Psoas muscle (tissue), 8 donors: ENCODE measurements around the gene KIF7. TPM values are rescaled to one million over a fixed set of nuclear protein-coding genes. Genes with fewer than 3 reads are reported as not detected.
A peak's percentile ranks its signal among the peaks of the same experiment; 100 is the strongest.

Experiments
- ATAC-seq, 4 donors: fragments of 200-7000 bp; cut with Tn5 transposase; one replicate each; pipeline ENCODE4 v1.9.1; 2020; ENCODE audit warnings: moderate library complexity in 3 of 4, mild to moderate bottlenecking in 2 of 4
- DNase-seq, 2 donors: peaks; one replicate each; pipeline ENCODE4 v3.0.0-alpha.2; 2020
- H3K27ac ChIP-seq: fragments of 200-600 bp; one replicate; pipeline ENCODE4 v1.8.0; 2022
- H3K27me3 ChIP-seq, 3 donors: fragments of 200-600 bp in 1 of 3; one replicate each; pipeline versions ENCODE4 v1.6.1 to v1.8.0; 2013 to 2022; ENCODE audit warnings: low read length in 2 of 3, mild to moderate bottlenecking in 2 of 3, moderate library complexity in 1 of 3; ENCODE audit not compliant: insufficient read depth in 3 of 3
- H3K36me3 ChIP-seq, 2 donors: fragments of 200-600 bp in 1 of 2; one replicate each; pipeline versions ENCODE4 v1.6.1 to v1.8.0; 2013 to 2022; ENCODE audit warnings: low read depth in 1 of 2, mild to moderate bottlenecking in 1 of 2, moderate library complexity in 1 of 2; ENCODE audit not compliant: insufficient read depth in 1 of 2
- H3K4me1 ChIP-seq: fragments of 200-600 bp; one replicate; pipeline ENCODE4 v1.8.0; 2022
- H3K4me3 ChIP-seq: fragments of 200-600 bp; one replicate; pipeline ENCODE4 v1.8.0; 2022; ENCODE audit warnings: mild to moderate bottlenecking
- H3K9me3 ChIP-seq: fragments of 200-600 bp; one replicate; pipeline ENCODE4 v1.8.0; 2022
- whole genome bisulfite sequencing, 3 donors: extraction: QIAGEN DNeasy Blood & Tissue Kit; methylation state at CpG; one replicate each; pipeline versions ENCODE4 v1.1.6 to v1.1.7; 2013; 5-methylcytosine and 5-hydroxymethylcytosine counted together
- intact Hi-C, 2 donors: fragments of 100-400 bp; cut with DNase I; formaldehyde crosslinking; loops; one replicate each; pipeline versions ENCODE4 v1.11.0 to v1.14.2; 2022
- polyA plus RNA-seq, 3 donors: library from polyadenylated mRNA; stranded (reverse); fragments of 200-250 nt; gene quantifications; one replicate each; pipeline ENCODE4 v1.2.3, GENCODE V29; 2013
- total RNA-seq, 4 donors: library from RNA; stranded (reverse); fragmentation: NEBNext Ultra II Directional in 2 of 4; extraction: Animal tissue kit (Norgen Biotek cat#: 25700) in 2 of 4; gene quantifications; one replicate each; pipeline versions ENCODE4 v1.2.1 to v1.2.4, GENCODE V29; 2021 to 2023
- TF ChIP-seq, protein P1 (sequence below): fragments of 200-600 bp; IDR thresholded peaks from one replicate; pipeline ENCODE4 v1.8.0; 2022; ENCODE audit warnings: antibody characterized with exemption
- donor health status: healthy with polysubstance abuse.
- donor health status: DM: no; HTN: no; CAD: no; lungs with moderate emphysema.
- donor health status: Bipolar disorder and iron deficiency.
- donor health status: healthy.
- donor health status: DM: yes; HTN: yes; CAD: no.
- donor health status: DM: no; HTN: no; CAD: no.
- donor health status: DM: no; HTN: no; CAD: no.
- donor health status: DM: yes; HTN: yes; CAD: no.

KIF7 gene
- total and polyA plus RNA-seq, 7 donors: 0.20 to 2.1 (median 0.40) TPM

GRCh38 chr15:89674526-89674925, 19.3 kb upstream of the KIF7 start:
- Histone ChIP-seq H3K27ac (no peak overlapping the region), H3K27me3 (no peaks in the 10 kb centered on the region), H3K9me3 (no peaks in the 10 kb centered on the region), H3K36me3 (no peaks in the 10 kb centered on the region), H3K4me1 (peaks cover 6% of the 10 kb centered on the region), H3K4me3 (no peak overlapping the region)
- ATAC-seq: no peak
- DNase-seq: no peak
- intact Hi-C loops: no loop called here
- WGBS, 3 donors: 73 to 79% (median 78%) methylated on average over 4 of the region's 4 CpGs
- TF ChIP-seq, protein P1, sequence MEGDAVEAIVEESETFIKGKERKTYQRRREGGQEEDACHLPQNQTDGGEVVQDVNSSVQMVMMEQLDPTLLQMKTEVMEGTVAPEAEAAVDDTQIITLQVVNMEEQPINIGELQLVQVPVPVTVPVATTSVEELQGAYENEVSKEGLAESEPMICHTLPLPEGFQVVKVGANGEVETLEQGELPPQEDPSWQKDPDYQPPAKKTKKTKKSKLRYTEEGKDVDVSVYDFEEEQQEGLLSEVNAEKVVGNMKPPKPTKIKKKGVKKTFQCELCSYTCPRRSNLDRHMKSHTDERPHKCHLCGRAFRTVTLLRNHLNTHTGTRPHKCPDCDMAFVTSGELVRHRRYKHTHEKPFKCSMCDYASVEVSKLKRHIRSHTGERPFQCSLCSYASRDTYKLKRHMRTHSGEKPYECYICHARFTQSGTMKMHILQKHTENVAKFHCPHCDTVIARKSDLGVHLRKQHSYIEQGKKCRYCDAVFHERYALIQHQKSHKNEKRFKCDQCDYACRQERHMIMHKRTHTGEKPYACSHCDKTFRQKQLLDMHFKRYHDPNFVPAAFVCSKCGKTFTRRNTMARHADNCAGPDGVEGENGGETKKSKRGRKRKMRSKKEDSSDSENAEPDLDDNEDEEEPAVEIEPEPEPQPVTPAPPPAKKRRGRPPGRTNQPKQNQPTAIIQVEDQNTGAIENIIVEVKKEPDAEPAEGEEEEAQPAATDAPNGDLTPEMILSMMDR: no peak

- Histone ChIP-seq H3K27me3 (no peaks in the 10 kb centered on the region), H3K27ac (no peak overlapping the region), H3K4me1 (no peaks in the 10 kb centered on the region), H3K36me3 (no peaks in the 10 kb centered on the region), H3K4me3 (no peak overlapping the region), H3K9me3 (no peaks in the 10 kb centered on the region)
- intact Hi-C loops: no loop called here
- peak in 3 of 4 donors; percentile 38 to 66 (median 58) for ATAC-seq
- TF ChIP-seq, protein P1: no peak
- DNase-seq: no peak
- 58 to 60% (median 58%) methylated on average over 12 of the region's 12 CpGs for WGBS, 3 donors
Measured at GRCh38 chr15:89673165-89673512, 17.9 kb upstream of the KIF7 start.

GRCh38 chr15:89672221-89673164, 17.2 kb upstream of the KIF7 start:
- Histone ChIP-seq H3K27me3 (no peaks in the 10 kb centered on the region), H3K9me3 (no peaks in the 10 kb centered on the region), H3K4me1 (no peaks in the 10 kb centered on the region), H3K36me3 (no peaks in the 10 kb centered on the region), H3K27ac (no peak overlapping the region), H3K4me3 (no peak overlapping the region)
- DNase-seq (no peak), ATAC-seq (no peak)
- WGBS, 3 donors: 77 to 86% (median 77%) methylated on average over 12 of the region's 12 CpGs
- intact Hi-C loops: no loop called here
- TF ChIP-seq, protein P1: no peak

DNA sequence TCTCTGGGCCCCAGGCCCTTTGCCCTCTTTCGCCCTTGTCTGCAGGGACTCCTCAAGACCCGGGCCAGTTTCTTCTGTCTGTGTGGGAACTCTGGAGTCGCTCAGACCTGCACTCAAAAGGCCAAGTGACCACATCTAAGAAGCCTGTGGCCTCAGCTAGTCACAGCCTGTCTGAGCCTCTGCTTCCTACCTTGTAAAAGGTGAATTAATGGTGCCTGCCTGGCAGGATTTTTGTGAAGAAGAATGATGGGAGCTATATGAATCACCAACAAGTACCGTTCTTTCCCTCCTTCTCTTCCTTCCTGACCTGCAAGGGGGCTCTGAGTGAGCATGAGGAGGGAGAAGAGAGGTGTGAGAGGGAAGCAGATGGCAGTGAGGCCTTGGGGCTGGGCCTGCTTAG, 16.4 kb upstream of the KIF7 start:
- Histone ChIP-seq H3K27ac (no peak overlapping the region), H3K4me1 (no peaks in the 10 kb centered on the region), H3K9me3 (no peaks in the 10 kb centered on the region), H3K36me3 (no peaks in the 10 kb centered on the region), H3K27me3 (no peaks in the 10 kb centered on the region), H3K4me3 (no peak overlapping the region)
- ATAC-seq (no peak), DNase-seq (no peak)
- 60 to 85% (median 64%) methylated on average over 3 to 4 of the region's 4 CpGs for WGBS, 3 donors
- TF ChIP-seq, protein P1: no peak
- intact Hi-C loops: loop anchor here in 1 of 2 donors (1.0 kb wide), 1 partner anchor 16 kb away; the partner anchor contains the start of gene KIF7
